ENCODE results near the gene STOML2.

GRCh38 chr9:35112257-35113020 lies 9.5 kb upstream of the STOML2 start:
- no peak for TF ChIP-seq POLR2AphosphoS5 (IDR thresholded peaks at IDR 0.05; ENCODE audit: insufficient read depth, low read depth, low read length)
- TF ChIP-seq, protein P1, sequence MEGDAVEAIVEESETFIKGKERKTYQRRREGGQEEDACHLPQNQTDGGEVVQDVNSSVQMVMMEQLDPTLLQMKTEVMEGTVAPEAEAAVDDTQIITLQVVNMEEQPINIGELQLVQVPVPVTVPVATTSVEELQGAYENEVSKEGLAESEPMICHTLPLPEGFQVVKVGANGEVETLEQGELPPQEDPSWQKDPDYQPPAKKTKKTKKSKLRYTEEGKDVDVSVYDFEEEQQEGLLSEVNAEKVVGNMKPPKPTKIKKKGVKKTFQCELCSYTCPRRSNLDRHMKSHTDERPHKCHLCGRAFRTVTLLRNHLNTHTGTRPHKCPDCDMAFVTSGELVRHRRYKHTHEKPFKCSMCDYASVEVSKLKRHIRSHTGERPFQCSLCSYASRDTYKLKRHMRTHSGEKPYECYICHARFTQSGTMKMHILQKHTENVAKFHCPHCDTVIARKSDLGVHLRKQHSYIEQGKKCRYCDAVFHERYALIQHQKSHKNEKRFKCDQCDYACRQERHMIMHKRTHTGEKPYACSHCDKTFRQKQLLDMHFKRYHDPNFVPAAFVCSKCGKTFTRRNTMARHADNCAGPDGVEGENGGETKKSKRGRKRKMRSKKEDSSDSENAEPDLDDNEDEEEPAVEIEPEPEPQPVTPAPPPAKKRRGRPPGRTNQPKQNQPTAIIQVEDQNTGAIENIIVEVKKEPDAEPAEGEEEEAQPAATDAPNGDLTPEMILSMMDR (IDR thresholded peaks at IDR 0.05; ENCODE audit: extremely low read depth in 1 of 2, insufficient read depth in 1 of 2, low read depth in 1 of 2, low read length in 2 of 2), result no peak

Measured in endothelial cell of umbilical vein (primary cell).